Endodermal cell (in vitro differentiated cells): ENCODE data around the gene COA8. TPM values are rescaled to one million over a fixed set of nuclear protein-coding genes. Genes with fewer than 3 reads are reported as not detected.

ENCODE experiments used
- DNase-seq: peaks from one replicate; pipeline ENCODE4 v3.0.0-alpha.2; 2017
- H3K27ac ChIP-seq: 2 replicates; pipeline ENCODE4 v1.5.1; 2013; ENCODE audit warnings: mild to moderate bottlenecking, low read depth, low read length, moderate library complexity
- H3K27me3 ChIP-seq: 2 replicates; pipeline ENCODE4 v1.6.1; 2013; ENCODE audit warnings: mild to moderate bottlenecking, low read length, moderate library complexity; ENCODE audit not compliant: insufficient read depth, control insufficient read depth, poor library complexity, severe bottlenecking
- H3K36me3 ChIP-seq: 2 replicates; pipeline ENCODE4 v1.7.0; 2013; ENCODE audit warnings: mild to moderate bottlenecking, low read length, moderate library complexity; ENCODE audit not compliant: control insufficient read depth, insufficient read depth
- H3K4me1 ChIP-seq: one replicate; pipeline ENCODE4 v1.7.0; 2013; ENCODE audit warnings: low read length; ENCODE audit not compliant: control insufficient read depth, insufficient read depth
- H3K4me3 ChIP-seq: 2 replicates; pipeline ENCODE4 v1.5.1; 2013; ENCODE audit warnings: mild to moderate bottlenecking, low read length, moderate library complexity
- H3K9ac ChIP-seq: 2 replicates; pipeline ENCODE4 v1.6.1; 2013; ENCODE audit warnings: mild to moderate bottlenecking, low read length, moderate library complexity; ENCODE audit not compliant: poor library complexity, severe bottlenecking; ENCODE audit errors: extremely low read depth
- H3K9me3 ChIP-seq: 2 replicates; pipeline ENCODE4 v1.6.1; 2013; ENCODE audit warnings: mild to moderate bottlenecking, low read length, moderate library complexity; ENCODE audit not compliant: control insufficient read depth
- H3K27ac Mint-ChIP-seq: 2 replicates; pipeline ENCODE4 v1.8.0; 2020; ENCODE audit warnings: mixed read lengths
- H3K27me3 Mint-ChIP-seq: 2 replicates; pipeline ENCODE4 v1.8.0; 2021; ENCODE audit warnings: mild to moderate bottlenecking, mixed read lengths; ENCODE audit not compliant: insufficient read depth
- H3K36me3 Mint-ChIP-seq: 2 replicates; pipeline ENCODE4 v1.8.0; 2020; ENCODE audit warnings: low read depth, mixed read lengths
- H3K4me1 Mint-ChIP-seq: 2 replicates; pipeline ENCODE4 v1.8.0; 2020; ENCODE audit warnings: mixed read lengths
- H3K4me3 Mint-ChIP-seq: 2 replicates; pipeline ENCODE4 v1.8.0; 2020; ENCODE audit warnings: mild to moderate bottlenecking, moderate library complexity, mixed read lengths
- H3K9me3 Mint-ChIP-seq: 2 replicates; pipeline ENCODE4 v1.8.0; 2020; ENCODE audit warnings: mild to moderate bottlenecking, mixed read lengths
- CTCF ChIP-seq: fragments of 200-600 bp; sonication (generic); conservative IDR thresholded peaks from 2 replicates; pipeline ENCODE4 v1.5.0; 2021; ENCODE audit warnings: antibody characterized with exemption, mild to moderate bottlenecking
- WGBS, 2 experiments: methylation state at CpG; one replicate each; pipeline versions ENCODE4 v1.1.5 to v1.1.7; 2013; ENCODE audit warnings: missing lambda C conversion rate in 2 of 2, mixed read lengths in 1 of 2; ENCODE audit not compliant: insufficient coverage in 1 of 2, insufficient read length in 1 of 2; 5-methylcytosine and 5-hydroxymethylcytosine counted together
- long read RNA-seq, 4 experiments: library from polyadenylated mRNA in 2 of 4; library from RNA in 1 of 4; library from capped mRNA in 1 of 4; stranded (forward) in 3 of 4; unstranded in 1 of 4; transcript quantifications; one replicate each; pipeline ENCODE4 v2.0.0, GENCODE V29; 2020 to 2021; ENCODE audit warnings: inconsistent platforms in 1 of 4
- polyA plus RNA-seq, 2 experiments: library from polyadenylated mRNA; stranded (reverse); fragments of 50-300 nt; gene quantifications; one replicate each; pipeline ENCODE4 v1.2.3, GENCODE V29; 2013
- total RNA-seq, 2 donors: library from RNA; stranded (reverse); fragmentation: NEBNext Ultra II Directional in 1 of 2; extraction: Animal tissue kit (Norgen Biotek cat#: 25700) in 1 of 2; gene quantifications; 2 replicates in 1 of 2; 3 replicates in 1 of 2; pipeline ENCODE4 v1.2.1, GENCODE V29; 2021

Gene COA8
- 10 to 100 TPM; 30.1 to 39.8 TPM for total RNA-seq
- polyA plus RNA-seq (2013, experiment 1 of 2): 34.9 TPM
- 38.8 TPM for polyA plus RNA-seq (2013, experiment 2 of 2)
- long read RNA-seq, experiment 1, transcript APOPT1-201 (5 exons, 2,523 nt): major isoform, 6 of 17 reads
- long read RNA-seq, experiment 1, partial matches to known transcripts: 2 of 17 reads
- long read RNA-seq, experiment 1, other reads (novel, unspliced or antisense): 6 of 17 reads
- long read RNA-seq, experiment 2, transcript APOPT1-201 (5 exons, 2,523 nt): major isoform, 39 of 51 reads
- long read RNA-seq, experiment 2, transcript APOPT1-202 (3 exons, 575 nt): minor isoform, 6 of 51 reads
- long read RNA-seq, experiment 2, partial matches to known transcripts: 1 of 51 reads
- long read RNA-seq, experiment 2, other reads (novel, unspliced or antisense): 1 of 51 reads
- long read RNA-seq, experiment 3, transcript APOPT1-201 (5 exons, 2,523 nt): major isoform, 28 of 37 reads
- long read RNA-seq, experiment 3, partial matches to known transcripts: 0 of 37 reads
- long read RNA-seq, experiment 3, other reads (novel, unspliced or antisense): 2 of 37 reads
- long read RNA-seq, experiment 4, transcript APOPT1-201 (5 exons, 2,523 nt): major isoform, 67 of 78 reads
- long read RNA-seq, experiment 4, partial matches to known transcripts: 0 of 78 reads
- long read RNA-seq, experiment 4, other reads (novel, unspliced or antisense): 3 of 78 reads

GRCh38 chr14:103562429-103563225, at the start of gene COA8, which contains the start of gene BAG5:
TSS of gene COA8 (plus strand) at chr14:103562960. CDS start at chr14:103563002, 42 bp downstream.
TSS of gene BAG5 (minus strand) at chr14:103562657. CDS start at chr14:103561164, 1,493 bp downstream.
- H3K4me3 ChIP-seq: peak within 1 kb of the TSS; percentile 99
- no peak for TF ChIP-seq CTCF
- WGBS, 2 experiments: 0% methylated on average over 35 to 109 of the region's 109 CpGs
- H3K27ac ChIP-seq: peak within 1 kb of the TSS; percentile 96
- peaks cover 25% of the 10 kb centered on the region for H3K36me3 Mint-ChIP-seq
- H3K4me1 Mint-ChIP-seq: peaks cover 14% of the 10 kb centered on the region
- H3K4me3 Mint-ChIP-seq: peak within 1 kb of the TSS; percentile 81
- no peaks in the 10 kb centered on the region for H3K9me3 ChIP-seq
- no peaks in the 10 kb centered on the region for H3K27me3 Mint-ChIP-seq
- peak; percentile 94 for DNase-seq
- H3K4me1 ChIP-seq: no peaks in the 10 kb centered on the region
- H3K9ac ChIP-seq: peak within 1 kb of the TSS; percentile 90
- H3K9me3 Mint-ChIP-seq: no peaks in the 10 kb centered on the region
- H3K27me3 ChIP-seq: no peaks in the 10 kb centered on the region
- H3K36me3 ChIP-seq: peaks cover 38% of the 10 kb centered on the region
- H3K27ac Mint-ChIP-seq: peak within 1 kb of the TSS; percentile 92

- no peak overlapping the region for H3K27ac ChIP-seq
- Mint-ChIP-seq H3K27me3 (no peaks in the 10 kb centered on the region), H3K9me3 (no peaks in the 10 kb centered on the region), H3K4me1 (peaks cover 6% of the 10 kb centered on the region), H3K27ac (no peak overlapping the region), H3K4me3 (no peak overlapping the region), H3K36me3 (peaks cover 36% of the 10 kb centered on the region)
- peaks cover 27% of the 10 kb centered on the region for H3K36me3 ChIP-seq
- H3K27me3 ChIP-seq: no peaks in the 10 kb centered on the region
- WGBS, 2 experiments: 92% methylated on average over 11 to 18 of the region's 18 CpGs
- no peak overlapping the region for H3K9ac ChIP-seq
- peaks cover 3% of the 10 kb centered on the region for H3K4me1 ChIP-seq
- peak; percentile 44 for DNase-seq
- no peaks in the 10 kb centered on the region for H3K9me3 ChIP-seq
- TF ChIP-seq CTCF: no peak
- H3K4me3 ChIP-seq: no peak overlapping the region
Observed at GRCh38 chr14:103514596-103515421, 48.0 kb upstream of the COA8 start.
